Astrocyte of the cerebellum (primary cell): ENCODE measurements around the gene MAGIX.

ENCODE experiments used
- DNase-seq: peaks from one replicate; pipeline ENCODE4 v3.0.0-alpha.2; 2011; ENCODE audit warnings: low read depth
- H3K4me3 ChIP-seq: 2 replicates; pipeline ENCODE4 v1.5.1; 2011; ENCODE audit warnings: mild to moderate bottlenecking, low read depth, low read length, moderate library complexity
- in situ Hi-C: cut with HindIII; loops from 2 replicates; pipeline ENCODE4 v1.10.0; 2017; ENCODE audit warnings: low sequenced_read_pairs
- TF ChIP-seq, protein P1 (sequence below): IDR thresholded peaks from 2 replicates; pipeline ENCODE4 v1.5.1; 2012; ENCODE audit warnings: low read length, low read depth, moderate library complexity, mild to moderate bottlenecking; ENCODE audit errors: missing control alignments

The MAGIX gene

DNA sequence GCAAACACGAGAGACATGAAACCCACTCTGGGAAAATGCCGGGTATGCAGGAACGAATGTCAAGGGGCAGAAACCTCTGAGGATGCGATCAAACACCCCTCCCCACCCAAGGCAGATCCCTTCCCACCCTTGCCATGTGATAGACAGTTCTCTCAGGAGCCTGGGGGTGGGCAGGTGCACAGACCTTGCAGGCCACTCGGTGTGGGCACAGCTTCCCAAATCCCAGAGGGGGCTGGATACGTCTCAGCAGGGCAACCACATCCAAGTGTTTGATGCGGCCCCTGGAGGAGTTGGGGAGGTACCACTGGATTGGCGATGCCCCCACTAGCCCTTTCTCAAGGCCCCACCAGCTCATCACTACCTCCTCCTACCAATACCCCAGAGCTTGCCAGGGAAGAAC is 47.8 kb downstream of the MAGIX start:
- in situ Hi-C loops, result no loop called here
- TF ChIP-seq, protein P1, sequence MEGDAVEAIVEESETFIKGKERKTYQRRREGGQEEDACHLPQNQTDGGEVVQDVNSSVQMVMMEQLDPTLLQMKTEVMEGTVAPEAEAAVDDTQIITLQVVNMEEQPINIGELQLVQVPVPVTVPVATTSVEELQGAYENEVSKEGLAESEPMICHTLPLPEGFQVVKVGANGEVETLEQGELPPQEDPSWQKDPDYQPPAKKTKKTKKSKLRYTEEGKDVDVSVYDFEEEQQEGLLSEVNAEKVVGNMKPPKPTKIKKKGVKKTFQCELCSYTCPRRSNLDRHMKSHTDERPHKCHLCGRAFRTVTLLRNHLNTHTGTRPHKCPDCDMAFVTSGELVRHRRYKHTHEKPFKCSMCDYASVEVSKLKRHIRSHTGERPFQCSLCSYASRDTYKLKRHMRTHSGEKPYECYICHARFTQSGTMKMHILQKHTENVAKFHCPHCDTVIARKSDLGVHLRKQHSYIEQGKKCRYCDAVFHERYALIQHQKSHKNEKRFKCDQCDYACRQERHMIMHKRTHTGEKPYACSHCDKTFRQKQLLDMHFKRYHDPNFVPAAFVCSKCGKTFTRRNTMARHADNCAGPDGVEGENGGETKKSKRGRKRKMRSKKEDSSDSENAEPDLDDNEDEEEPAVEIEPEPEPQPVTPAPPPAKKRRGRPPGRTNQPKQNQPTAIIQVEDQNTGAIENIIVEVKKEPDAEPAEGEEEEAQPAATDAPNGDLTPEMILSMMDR, result no peak
- no peak overlapping the region for H3K4me3 ChIP-seq
- DNase-seq, result no peak

DNA sequence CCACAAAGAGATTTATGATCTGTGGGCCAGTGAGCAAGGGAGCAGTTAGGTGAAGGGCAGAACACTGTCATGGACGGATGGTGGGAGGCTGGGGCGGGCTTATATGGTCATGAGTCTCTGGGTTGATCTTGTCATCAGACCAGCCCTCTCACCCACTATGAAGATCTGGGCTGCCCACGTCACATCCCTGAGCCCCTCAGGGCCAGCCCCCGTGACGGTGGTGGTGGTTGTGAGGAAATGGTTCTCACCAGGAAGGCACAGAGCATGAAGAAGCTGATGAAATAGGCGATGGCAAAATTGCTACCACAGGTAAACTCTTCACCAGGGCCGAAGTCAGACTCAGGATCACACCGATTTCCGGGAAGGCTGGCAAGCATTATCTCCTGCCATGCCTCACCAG is 48.5 kb downstream of the MAGIX start:
- TF ChIP-seq, protein P1, result no peak
- in situ Hi-C loops, result no loop called here
- no peak for DNase-seq
- no peak overlapping the region for H3K4me3 ChIP-seq

DNA sequence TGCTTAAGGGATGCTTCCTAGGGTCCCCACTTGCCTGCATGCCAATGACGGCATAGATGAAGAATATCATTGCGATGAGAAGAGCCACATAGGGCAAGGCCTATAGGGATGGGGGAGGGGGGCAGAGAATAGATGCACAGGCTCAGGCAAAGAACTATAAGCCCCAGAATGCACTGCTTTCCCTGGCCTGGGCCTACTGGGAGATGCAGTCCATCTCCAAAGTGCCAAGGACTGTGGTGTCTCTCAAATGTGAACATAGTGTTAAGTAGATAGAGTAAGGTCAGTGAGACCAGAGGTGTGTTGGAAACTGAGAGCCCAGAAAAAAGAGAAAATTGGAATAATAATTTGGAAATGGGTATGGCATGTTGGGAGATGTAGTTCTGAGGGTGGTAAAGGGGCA is 49.7 kb downstream of the MAGIX start:
- DNase-seq, result no peak
- no peak overlapping the region for H3K4me3 ChIP-seq
- in situ Hi-C loops, result no loop called here
- TF ChIP-seq, protein P1, result no peak

DNA sequence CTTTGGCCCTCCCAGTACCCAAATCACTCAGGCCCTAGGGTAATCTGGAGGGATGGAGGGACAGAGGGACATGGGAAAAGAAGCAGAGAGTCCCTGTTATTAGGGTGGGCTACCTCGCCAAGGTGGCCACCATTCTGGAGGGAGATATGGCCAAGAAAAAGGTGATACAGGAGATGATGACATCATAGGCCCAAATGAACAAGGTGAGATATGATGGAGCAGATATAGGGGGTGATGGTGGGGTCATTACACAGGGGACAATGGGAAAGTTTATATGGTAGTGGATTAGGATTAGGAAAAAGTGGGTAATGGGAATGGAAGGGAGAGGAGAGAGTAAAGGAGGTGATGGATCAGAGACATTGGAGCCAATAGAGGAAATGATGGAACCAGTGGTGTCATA is 50.3 kb downstream of the MAGIX start:
- in situ Hi-C loops, result no loop called here
- DNase-seq, result no peak
- TF ChIP-seq, protein P1, result no peak
- H3K4me3 ChIP-seq, result no peak overlapping the region

DNA sequence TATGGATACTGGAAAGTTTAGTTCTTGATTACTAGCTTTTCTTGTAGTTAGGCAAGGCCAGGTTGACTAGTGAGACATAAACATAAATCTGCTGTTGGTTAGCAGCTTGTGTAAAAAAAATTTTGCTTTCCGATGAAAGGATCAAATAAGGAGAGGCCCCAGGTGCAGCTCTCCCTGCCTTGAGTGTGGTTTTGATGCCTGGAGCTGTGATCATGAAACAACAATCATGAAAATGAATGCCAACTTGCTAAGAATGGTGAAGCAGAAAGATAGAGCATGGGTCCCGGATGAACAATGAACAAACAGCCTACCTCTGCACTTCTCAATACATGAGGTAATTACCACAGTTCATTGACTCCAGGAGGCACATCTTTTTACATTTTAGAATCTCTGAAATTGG is 51.9 kb downstream of the MAGIX start:
- TF ChIP-seq, protein P1, result no peak
- H3K4me3 ChIP-seq, result no peak overlapping the region
- in situ Hi-C loops, result no loop called here
- DNase-seq, result no peak

DNA sequence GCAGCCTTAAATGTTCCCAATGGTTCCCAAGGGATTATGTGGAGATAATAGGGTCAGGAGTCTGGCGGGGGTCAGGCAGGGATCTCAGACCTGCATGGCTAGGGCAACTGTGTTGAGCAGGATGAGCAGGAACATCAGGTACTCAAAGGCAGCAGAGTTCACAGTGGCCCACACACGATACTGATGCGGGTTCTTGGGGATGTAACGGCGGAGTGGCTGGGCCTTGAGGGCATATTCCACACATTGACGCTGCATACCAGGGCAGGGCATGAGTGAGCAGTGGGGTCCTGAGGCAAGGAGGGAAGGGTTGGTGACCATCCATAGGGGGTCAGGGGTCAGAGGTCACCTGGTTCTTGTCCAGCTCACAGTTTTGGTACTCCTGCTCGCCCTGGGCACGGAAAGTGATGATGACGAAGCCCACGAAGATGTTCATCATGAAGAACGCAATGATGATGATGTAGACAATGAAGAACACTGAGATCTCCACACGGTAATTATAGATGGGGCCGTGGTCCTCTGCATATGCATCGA is 52.5 kb downstream of the MAGIX start:
- no peak for DNase-seq
- in situ Hi-C loops, result no loop called here
- H3K4me3 ChIP-seq, result no peak overlapping the region
- TF ChIP-seq, protein P1, result no peak
